Cerebellar cortex (tissue), 1 donor: Measurements from ENCODE around the gene NCBP3.
A peak's percentile ranks its signal among the peaks of the same experiment; 100 is the strongest.
"Not testable (repeated sequence)": the region's sequence is repeated elsewhere in the genome, so short reads cannot be mapped to it uniquely, and the experiment has no call there.

Experiments
- DNase-seq: peaks from one replicate; pipeline ENCODE4 v3.0.0-alpha.2; 2015; ENCODE audit warnings: low spot score

The NCBP3 gene

GRCh38 chr17:3812284-3812683 lies 33.8 kb downstream of the NCBP3 start:
- DNase-seq: no peak

GRCh38 chr17:3810019-3810418 lies 36.0 kb downstream of the NCBP3 start:
- no peak for DNase-seq

GRCh38 chr17:3809135-3809534 lies 36.9 kb downstream of the NCBP3 start:
- no peak for DNase-seq

GRCh38 chr17:3808701-3809100 lies 37.3 kb downstream of the NCBP3 start:
- no peak for DNase-seq

- DNase-seq: no peak
Observed at GRCh38 chr17:3805581-3805980, 40.5 kb downstream of the NCBP3 start.

- no peak for DNase-seq
Observed at GRCh38 chr17:3804503-3804931, 41.5 kb downstream of the NCBP3 start.

- no peak for DNase-seq
Observed at GRCh38 chr17:3803308-3803640, 42.8 kb downstream of the NCBP3 start.

- DNase-seq: no peak
Observed at GRCh38 chr17:3802461-3803307, 43.4 kb downstream of the NCBP3 start.

- DNase-seq: no peak
Observed at GRCh38 chr17:3801792-3802191, 44.3 kb downstream of the NCBP3 start.

GRCh38 chr17:3801347-3801746 lies 44.7 kb downstream of the NCBP3 start:
- no peak for DNase-seq

- DNase-seq: no peak
Observed at GRCh38 chr17:3800362-3801271, 45.4 kb downstream of the NCBP3 start, which contains the start of gene ITGAE. ITGAE (minus strand) TSS chr17:3801188; CDS start chr17:3801144, 44 bp downstream.

- peak; percentile 9 for DNase-seq
Observed at GRCh38 chr17:3799181-3799945, 46.7 kb downstream of the NCBP3 start.

GRCh38 chr17:3798273-3799180 lies 47.5 kb downstream of the NCBP3 start:
- no peak for DNase-seq

- no peak for DNase-seq
Observed at GRCh38 chr17:3796822-3797170, 49.2 kb downstream of the NCBP3 start.

- peak; percentile 55 for DNase-seq
Observed at GRCh38 chr17:3796110-3796821, 49.8 kb downstream of the NCBP3 start.

- DNase-seq: peak; percentile 61
Observed at GRCh38 chr17:3795390-3796102, 50.5 kb downstream of the NCBP3 start.

- DNase-seq: no peak
Observed at GRCh38 chr17:3794557-3795389, 51.3 kb downstream of the NCBP3 start.

- DNase-seq: not testable (repeated sequence)
Observed at GRCh38 chr17:3794152-3794551, 51.9 kb downstream of the NCBP3 start.

- not testable (repeated sequence) for DNase-seq
Observed at GRCh38 chr17:3793258-3793657, 52.8 kb downstream of the NCBP3 start.
